ENCODE results near the gene CACNB2. TPM values are rescaled to one million over a fixed set of nuclear protein-coding genes. Genes with fewer than 3 reads are reported as not detected.

CACNB2 gene
- total RNA-seq, 6 experiments from 2014 or later = not detected

- no peak for TF ChIP-seq CTCF (IDR thresholded peaks at IDR 0.05)
- peaks cover 17% of the 10 kb centered on the region; the same call in 1 of the 2 replicates for H3K4me1 Mint-ChIP-seq (ENCODE audit: low read depth)
- DNase-seq = no peak
- H3K36me3 Mint-ChIP-seq (ENCODE audit: low read depth) = no peaks in the 10 kb centered on the region
- H3K27me3 Mint-ChIP-seq (ENCODE audit: insufficient read depth) = peaks cover 2% of the 10 kb centered on the region
- no peak overlapping the region for H3K4me3 Mint-ChIP-seq
- H3K27ac Mint-ChIP-seq = no peak overlapping the region
- H3K9me3 Mint-ChIP-seq = no peaks in the 10 kb centered on the region
These were observed 83.7 kb downstream of the CACNB2 start for GRCh38 chr10:18223898-18224297.

- no peak for TF ChIP-seq CTCF (IDR thresholded peaks at IDR 0.05)
- Mint-ChIP-seq H3K27me3 (ENCODE audit: insufficient read depth) (peaks cover 2% of the 10 kb centered on the region), H3K4me1 (ENCODE audit: low read depth) (peaks cover 19% of the 10 kb centered on the region), H3K36me3 (ENCODE audit: low read depth) (no peaks in the 10 kb centered on the region), H3K9me3 (no peaks in the 10 kb centered on the region), H3K27ac (no peak overlapping the region), H3K4me3 (no peak overlapping the region)
- DNase-seq = no peak
These were observed 84.6 kb downstream of the CACNB2 start for GRCh38 chr10:18224626-18225445.

- Mint-ChIP-seq H3K4me3 (no peak overlapping the region; the same call in 1 of the 2 replicates), H3K27me3 (ENCODE audit: insufficient read depth) (no peaks in the 10 kb centered on the region; the same call in none of the 2 replicates), H3K4me1 (ENCODE audit: low read depth) (peaks cover 33% of the 10 kb centered on the region), H3K9me3 (no peaks in the 10 kb centered on the region), H3K36me3 (ENCODE audit: low read depth) (no peaks in the 10 kb centered on the region), H3K27ac (no peak overlapping the region)
- DNase-seq = no peak
- TF ChIP-seq CTCF (IDR thresholded peaks at IDR 0.05) = no peak
These were observed 86.1 kb downstream of the CACNB2 start for GRCh38 chr10:18226336-18226735.

GRCh38 chr10:18229826-18230225 lies 89.6 kb downstream of the CACNB2 start:
- peak overlapping the region; percentile 41; the same call in 1 of the 2 replicates for H3K4me3 Mint-ChIP-seq
- 0 out of 2 replicates have a peak overlapping the region, but pooled peaks have one; percentile 9 for H3K27ac Mint-ChIP-seq
- no peak for TF ChIP-seq CTCF (IDR thresholded peaks at IDR 0.05)
- H3K4me1 Mint-ChIP-seq (ENCODE audit: low read depth) = peaks cover 41% of the 10 kb centered on the region
- DNase-seq = peak; percentile 7
- H3K36me3 Mint-ChIP-seq (ENCODE audit: low read depth) = no peaks in the 10 kb centered on the region
- H3K27me3 Mint-ChIP-seq (ENCODE audit: insufficient read depth) = no peaks in the 10 kb centered on the region; the same call in none of the 2 replicates
- H3K9me3 Mint-ChIP-seq = no peaks in the 10 kb centered on the region

- H3K27me3 Mint-ChIP-seq (ENCODE audit: insufficient read depth) = no peaks in the 10 kb centered on the region; the same call in 1 of the 2 replicates
- H3K4me1 Mint-ChIP-seq (ENCODE audit: low read depth) = peaks cover 41% of the 10 kb centered on the region
- no peaks in the 10 kb centered on the region for H3K9me3 Mint-ChIP-seq
- TF ChIP-seq CTCF (IDR thresholded peaks at IDR 0.05) = no peak
- no peak overlapping the region for H3K4me3 Mint-ChIP-seq
- no peaks in the 10 kb centered on the region for H3K36me3 Mint-ChIP-seq (ENCODE audit: low read depth)
- peak; percentile 13 for DNase-seq
- H3K27ac Mint-ChIP-seq = no peak overlapping the region
These were observed 90.6 kb downstream of the CACNB2 start for GRCh38 chr10:18230794-18231193.

Data from HFFc6 (cell line).